Activated CD8-positive, alpha-beta T cell treated with anti-CD3 and anti-CD28 coated beads for 36 hours (primary cell): ENCODE data around the gene GLIPR2. TPM values are rescaled to one million over a fixed set of nuclear protein-coding genes. Genes with fewer than 3 reads are reported as not detected.

Source experiments
- ATAC-seq: fragments of 200-7000 bp; cut with Tn5 transposase; one replicate; pipeline ENCODE4 v1.10.0; 2021; ENCODE audit warnings: mild to moderate bottlenecking, moderate library complexity
- CTCF ChIA-PET: fragments of 350-600 bp; sonication (Branson Sonifier 250); formaldehyde crosslinking; loops from one replicate; lab custom pipeline; 2021; ENCODE audit warnings: antibody characterized with exemption; lab: Charles Lee
- POLR2A ChIA-PET: fragments of 350-600 bp; sonication (Branson Sonifier 250); formaldehyde crosslinking; loops from one replicate; lab custom pipeline; 2021; ENCODE audit warnings: antibody characterized with exemption; lab: Charles Lee
- DNase-seq: peaks from one replicate; pipeline ENCODE4 v3.0.0-alpha.2; 2020
- H3K27ac Mint-ChIP-seq: one replicate; pipeline ENCODE4 v1.8.0; 2021; ENCODE audit warnings: mild to moderate bottlenecking, mixed read lengths
- H3K27me3 Mint-ChIP-seq: one replicate; pipeline ENCODE4 v1.8.0; 2021; ENCODE audit warnings: mixed read lengths
- H3K36me3 Mint-ChIP-seq: one replicate; pipeline ENCODE4 v1.8.0; 2021; ENCODE audit warnings: low read depth, mixed read lengths
- H3K4me1 Mint-ChIP-seq: one replicate; pipeline ENCODE4 v1.8.0; 2021; ENCODE audit warnings: low read depth, mixed read lengths
- H3K4me3 Mint-ChIP-seq: one replicate; pipeline ENCODE4 v1.8.0; 2021; ENCODE audit warnings: mild to moderate bottlenecking, moderate library complexity, mixed read lengths
- H3K9me3 Mint-ChIP-seq: one replicate; pipeline ENCODE4 v1.8.0; 2021; ENCODE audit warnings: mixed read lengths
- intact Hi-C: fragments of 100-400 bp; cut with micrococcal nuclease; formaldehyde crosslinking; loops from one replicate; pipeline ENCODE4 v1.10.0; 2022
- total RNA-seq, 2 experiments: library from RNA; stranded (reverse); gene quantifications; one replicate each; pipeline ENCODE4 v1.2.3, GENCODE V29; 2021
- TF ChIP-seq, protein P1 (sequence below): fragments of 200-600 bp; IDR thresholded peaks from one replicate; pipeline ENCODE4 v1.8.0; 2022; ENCODE audit warnings: antibody characterized with exemption, mild to moderate bottlenecking

The GLIPR2 gene
- total RNA-seq, 2 experiments from 2014 or later: 12.2 to 13.6 TPM

DNA sequence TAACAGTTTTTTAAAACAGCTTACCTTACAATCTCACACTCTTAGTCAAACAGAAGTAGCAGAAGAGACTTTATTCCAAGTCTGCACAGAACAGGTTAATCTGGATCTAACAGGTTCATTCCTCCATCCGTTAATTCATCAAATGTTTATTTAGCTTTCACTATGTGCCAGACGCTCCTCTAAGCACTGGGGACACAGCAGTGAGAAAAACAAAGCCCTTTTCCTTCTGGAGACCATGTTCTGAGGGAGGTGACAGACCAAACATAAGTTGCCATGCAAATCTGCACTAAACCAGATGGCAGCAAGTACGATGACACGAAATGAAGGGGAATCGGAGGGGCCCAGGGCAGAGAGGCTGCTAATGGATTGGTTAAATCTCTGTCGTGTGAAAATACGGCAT lies 17.1 kb upstream of the GLIPR2 start:
- POLR2A ChIA-PET: no interaction called here
- H3K4me1 Mint-ChIP-seq: no peaks in the 10 kb centered on the region

DNA sequence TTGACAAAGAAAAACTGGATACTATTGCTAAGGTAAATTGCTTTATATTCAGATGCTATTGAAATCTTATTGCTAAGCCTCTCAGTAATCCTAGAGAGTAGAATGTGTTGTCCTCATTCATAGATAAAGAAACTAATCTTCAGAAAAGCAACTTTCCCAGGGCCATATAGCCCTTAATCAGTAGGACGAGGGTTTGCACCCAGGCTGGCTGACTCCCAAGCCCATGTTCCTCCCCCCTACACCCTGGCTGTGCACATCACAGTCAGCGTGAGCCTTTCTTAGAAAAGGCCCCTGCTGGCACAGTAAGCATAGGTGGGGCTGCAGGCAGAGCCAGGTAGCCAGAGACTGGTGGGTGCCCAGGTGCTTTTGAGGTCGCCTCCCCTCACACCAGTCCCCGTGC lies 15.8 kb upstream of the GLIPR2 start:
- no peak overlapping the region for H3K27ac Mint-ChIP-seq

More for the DNA sequence above, 17.1 kb upstream of the GLIPR2 start:
- ATAC-seq (no peak), DNase-seq (no peak)
- Mint-ChIP-seq H3K9me3 (no peaks in the 10 kb centered on the region), H3K27me3 (no peaks in the 10 kb centered on the region), H3K4me3 (no peak overlapping the region), H3K27ac (no peak overlapping the region), H3K36me3 (no peaks in the 10 kb centered on the region)
- intact Hi-C loops: no loop called here
- CTCF ChIA-PET: interaction anchor here (9.5 kb wide), 1 partner anchor 18 kb away, joined by 79 read pairs; no protein-coding TSS in a partner anchor
- TF ChIP-seq, protein P1, sequence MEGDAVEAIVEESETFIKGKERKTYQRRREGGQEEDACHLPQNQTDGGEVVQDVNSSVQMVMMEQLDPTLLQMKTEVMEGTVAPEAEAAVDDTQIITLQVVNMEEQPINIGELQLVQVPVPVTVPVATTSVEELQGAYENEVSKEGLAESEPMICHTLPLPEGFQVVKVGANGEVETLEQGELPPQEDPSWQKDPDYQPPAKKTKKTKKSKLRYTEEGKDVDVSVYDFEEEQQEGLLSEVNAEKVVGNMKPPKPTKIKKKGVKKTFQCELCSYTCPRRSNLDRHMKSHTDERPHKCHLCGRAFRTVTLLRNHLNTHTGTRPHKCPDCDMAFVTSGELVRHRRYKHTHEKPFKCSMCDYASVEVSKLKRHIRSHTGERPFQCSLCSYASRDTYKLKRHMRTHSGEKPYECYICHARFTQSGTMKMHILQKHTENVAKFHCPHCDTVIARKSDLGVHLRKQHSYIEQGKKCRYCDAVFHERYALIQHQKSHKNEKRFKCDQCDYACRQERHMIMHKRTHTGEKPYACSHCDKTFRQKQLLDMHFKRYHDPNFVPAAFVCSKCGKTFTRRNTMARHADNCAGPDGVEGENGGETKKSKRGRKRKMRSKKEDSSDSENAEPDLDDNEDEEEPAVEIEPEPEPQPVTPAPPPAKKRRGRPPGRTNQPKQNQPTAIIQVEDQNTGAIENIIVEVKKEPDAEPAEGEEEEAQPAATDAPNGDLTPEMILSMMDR: no peak

DNA sequence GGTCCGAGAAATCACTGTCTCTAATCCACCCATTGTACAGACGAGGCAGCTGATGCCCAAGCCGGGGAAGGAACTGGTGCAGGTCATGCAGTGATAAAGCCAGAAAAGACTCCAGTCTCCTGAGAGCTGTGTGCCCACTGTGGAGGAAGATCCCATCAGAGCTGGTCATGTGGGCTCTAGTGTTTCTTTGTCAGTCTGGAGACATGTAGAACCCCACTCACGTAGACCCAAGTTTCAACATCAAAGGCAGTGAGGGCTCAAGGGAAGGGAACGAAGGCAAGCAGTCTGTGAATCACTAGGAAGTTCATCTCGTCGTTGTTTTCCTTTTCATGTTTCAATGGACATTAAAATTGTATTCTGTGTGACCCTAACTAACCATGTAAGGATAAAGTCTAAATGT lies 14.6 kb upstream of the GLIPR2 start:
- ATAC-seq (no peak), DNase-seq (no peak)
- Mint-ChIP-seq H3K36me3 (no peaks in the 10 kb centered on the region), H3K4me3 (no peak overlapping the region), H3K27me3 (no peaks in the 10 kb centered on the region), H3K27ac (no peak overlapping the region), H3K9me3 (no peaks in the 10 kb centered on the region), H3K4me1 (peaks cover 7% of the 10 kb centered on the region)
- ChIA-PET POLR2A (interaction anchor here (0.6 to 1.3 kb wide), 2 partner anchors 18 to 69 kb away, joined by 3 to 4 read pairs; no protein-coding TSS in a partner anchor), CTCF (no interaction called here)
- TF ChIP-seq, protein P1: no peak
- intact Hi-C loops: no loop called here

More for the DNA sequence above, 15.8 kb upstream of the GLIPR2 start:
- Mint-ChIP-seq H3K9me3 (no peaks in the 10 kb centered on the region), H3K4me1 (peaks cover 7% of the 10 kb centered on the region), H3K36me3 (no peaks in the 10 kb centered on the region), H3K4me3 (no peak overlapping the region), H3K27me3 (no peaks in the 10 kb centered on the region)
- TF ChIP-seq, protein P1: no peak
- ChIA-PET POLR2A (no interaction called here), CTCF (no interaction called here)
- ATAC-seq: no peak
- DNase-seq: no peak
- intact Hi-C loops: no loop called here

DNA sequence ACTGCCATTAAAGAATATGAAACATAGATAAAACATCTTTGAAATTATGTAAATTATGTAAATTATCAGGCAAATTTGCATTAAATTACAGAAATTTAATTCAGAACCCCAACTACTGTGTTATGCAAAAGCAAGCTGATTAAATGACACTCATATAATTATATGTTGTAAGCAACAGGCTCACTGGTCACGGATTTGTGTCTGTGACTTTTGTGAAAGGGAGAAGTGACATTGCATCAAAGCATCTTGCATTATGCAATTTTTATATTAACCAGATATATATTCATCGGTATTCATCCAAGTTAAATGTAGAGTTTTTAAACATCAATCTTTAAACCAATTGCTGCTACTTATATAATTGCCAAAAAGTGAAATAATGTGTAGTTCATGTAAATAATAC lies 13.0 kb upstream of the GLIPR2 start:
- H3K27me3 Mint-ChIP-seq: no peaks in the 10 kb centered on the region
- H3K4me3 Mint-ChIP-seq: no peak overlapping the region
- POLR2A ChIA-PET: no interaction called here
- H3K4me1 Mint-ChIP-seq: peaks cover 17% of the 10 kb centered on the region
- no peaks in the 10 kb centered on the region for H3K9me3 Mint-ChIP-seq
- intact Hi-C loops: no loop called here
- CTCF ChIA-PET: interaction anchor here (0.9 to 3.7 kb wide), 4 partner anchors 13 to 46 kb away, joined by 3 to 20 read pairs (median 8); no protein-coding TSS in a partner anchor
- DNase-seq (no peak), ATAC-seq (no peak)
- TF ChIP-seq, protein P1: no peak
- H3K27ac Mint-ChIP-seq: no peak overlapping the region
- no peaks in the 10 kb centered on the region for H3K36me3 Mint-ChIP-seq

DNA sequence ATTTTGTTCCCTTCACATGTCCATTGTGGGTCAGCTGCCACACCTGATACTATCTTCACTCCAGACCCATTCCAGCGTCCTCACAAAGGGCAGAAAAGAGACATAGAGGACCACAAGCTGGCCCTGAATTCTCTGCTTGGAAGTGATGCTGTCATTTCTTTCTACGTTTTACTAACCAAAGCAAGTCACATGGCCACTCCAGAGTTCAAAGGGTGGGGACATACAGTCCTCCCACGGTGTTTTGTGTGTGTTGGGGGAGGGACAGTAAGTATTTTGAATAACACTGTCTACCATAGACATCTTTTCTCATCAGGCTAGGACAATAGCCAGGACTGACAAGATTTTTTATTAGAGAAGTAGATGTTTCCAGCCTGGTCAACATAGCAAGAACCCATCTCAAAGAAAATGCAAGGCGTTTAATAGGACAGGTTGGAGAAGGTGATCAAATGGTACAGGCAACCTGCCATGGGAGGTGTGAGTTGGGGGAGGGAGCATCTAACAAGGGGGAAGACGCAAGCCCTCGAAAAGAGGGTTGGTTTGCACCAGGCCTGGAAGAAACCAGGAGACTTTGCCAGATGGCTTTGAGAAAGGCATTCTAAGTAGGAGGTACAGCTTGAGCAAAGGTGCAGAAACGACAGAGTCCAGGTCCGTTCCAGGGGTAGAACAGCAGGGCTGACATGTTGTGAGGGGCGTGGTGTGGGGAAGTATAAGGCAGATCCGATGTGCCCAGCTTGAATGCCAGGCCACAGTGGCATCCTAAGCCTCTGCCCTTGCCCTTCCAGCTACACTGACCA lies 11.3 kb upstream of the GLIPR2 start:
- intact Hi-C loops: no loop called here
- DNase-seq (no peak), ATAC-seq (peak; percentile 58)
- peaks cover 17% of the 10 kb centered on the region for H3K4me1 Mint-ChIP-seq
- no peaks in the 10 kb centered on the region for H3K27me3 Mint-ChIP-seq
- TF ChIP-seq, protein P1: no peak
- ChIA-PET POLR2A (interaction anchor here (0.8 to 1.3 kb wide), 2 partner anchors 10 to 12 kb away, joined by 4 read pairs; partner anchors contain the start of gene GLIPR2), CTCF (interaction anchor here (0.9 to 3.7 kb wide), 6 partner anchors 14 to 171 kb away, joined by 3 to 20 read pairs (median 6); no protein-coding TSS in a partner anchor)
- H3K4me3 Mint-ChIP-seq: no peak overlapping the region
- H3K27ac Mint-ChIP-seq: no peak overlapping the region
- H3K9me3 Mint-ChIP-seq: no peaks in the 10 kb centered on the region
- H3K36me3 Mint-ChIP-seq: no peaks in the 10 kb centered on the region
